Right ventricle myocardium inferior (tissue), 1 donor: ENCODE data around the gene CPSF4L. TPM values are rescaled to one million over a fixed set of nuclear protein-coding genes. Genes with fewer than 3 reads are reported as not detected.
A peak's percentile ranks its signal among the peaks of the same experiment; 100 is the strongest.
"Not testable (repeated sequence)": the region's sequence is repeated elsewhere in the genome, so short reads cannot be mapped to it uniquely, and the experiment has no call there.

Experiments
- ATAC-seq: fragments of 200-7000 bp; cut with Tn5 transposase; one replicate; pipeline ENCODE4 v1.9.1; 2020; ENCODE audit warnings: mild to moderate bottlenecking, moderate library complexity
- DNase-seq: peaks from one replicate; pipeline ENCODE4 v3.0.0; 2021; ENCODE audit errors: missing footprints
- intact Hi-C: fragments of 100-400 bp; cut with DNase I; formaldehyde crosslinking; loops from one replicate; pipeline ENCODE4 v1.11.0; 2022
- long read RNA-seq: library from polyadenylated mRNA; unstranded; transcript quantifications from one replicate; pipeline ENCODE4 v2.0.0, GENCODE V29; 2021
- total RNA-seq: library from RNA; stranded (reverse); fragmentation: NEBNext Ultra II Directional; extraction: Animal tissue kit (Norgen Biotek cat#: 25700); gene quantifications from one replicate; pipeline ENCODE4 v1.2.1, GENCODE V29; 2021
- donor health status: DM: no; HTN: yes; CAD: no; lungs with severe emphysema.

Gene CPSF4L
- not detected for total RNA-seq
- long read RNA-seq = 0 reads

- intact Hi-C loops = loop anchor here (5.0 kb wide), 1 partner anchor 51 kb away; the partner anchor contains the start of gene CDC42EP4
Observed at GRCh38 chr17:73261617-73261951, at the start of gene CPSF4L. CPSF4L (minus strand) TSS chr17:73261880; CDS start chr17:73261818, 62 bp downstream.

DNA sequence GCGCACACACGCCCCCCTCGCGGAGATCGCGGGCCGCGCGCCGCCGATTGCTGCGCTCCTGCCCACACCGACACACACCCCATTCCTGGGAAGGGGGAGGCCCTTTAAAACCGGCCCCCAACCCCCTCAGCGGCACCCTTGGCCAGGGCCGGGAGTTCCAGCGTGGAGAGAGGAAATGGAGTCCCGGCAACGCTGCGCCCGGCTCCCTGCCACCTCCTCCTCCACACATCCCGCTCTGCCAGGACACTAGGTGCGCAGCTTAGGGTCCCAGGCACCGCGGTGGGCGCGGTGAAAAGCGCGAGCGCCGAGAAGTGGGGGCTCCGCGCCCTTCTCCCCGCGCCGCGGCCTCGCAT lies 49.7 kb upstream of the CPSF4L start:
- intact Hi-C loops = loop anchor here (2.0 to 5.0 kb wide), 4 partner anchors 34 to 119 kb away; partner anchors contain the start of genes COG1 and CPSF4L
- DNase-seq = no peak
- peak; percentile 8 for ATAC-seq

More at GRCh38 chr17:73261617-73261951, at the start of gene CPSF4L:
- DNase-seq (no peak), ATAC-seq (no peak)

DNA sequence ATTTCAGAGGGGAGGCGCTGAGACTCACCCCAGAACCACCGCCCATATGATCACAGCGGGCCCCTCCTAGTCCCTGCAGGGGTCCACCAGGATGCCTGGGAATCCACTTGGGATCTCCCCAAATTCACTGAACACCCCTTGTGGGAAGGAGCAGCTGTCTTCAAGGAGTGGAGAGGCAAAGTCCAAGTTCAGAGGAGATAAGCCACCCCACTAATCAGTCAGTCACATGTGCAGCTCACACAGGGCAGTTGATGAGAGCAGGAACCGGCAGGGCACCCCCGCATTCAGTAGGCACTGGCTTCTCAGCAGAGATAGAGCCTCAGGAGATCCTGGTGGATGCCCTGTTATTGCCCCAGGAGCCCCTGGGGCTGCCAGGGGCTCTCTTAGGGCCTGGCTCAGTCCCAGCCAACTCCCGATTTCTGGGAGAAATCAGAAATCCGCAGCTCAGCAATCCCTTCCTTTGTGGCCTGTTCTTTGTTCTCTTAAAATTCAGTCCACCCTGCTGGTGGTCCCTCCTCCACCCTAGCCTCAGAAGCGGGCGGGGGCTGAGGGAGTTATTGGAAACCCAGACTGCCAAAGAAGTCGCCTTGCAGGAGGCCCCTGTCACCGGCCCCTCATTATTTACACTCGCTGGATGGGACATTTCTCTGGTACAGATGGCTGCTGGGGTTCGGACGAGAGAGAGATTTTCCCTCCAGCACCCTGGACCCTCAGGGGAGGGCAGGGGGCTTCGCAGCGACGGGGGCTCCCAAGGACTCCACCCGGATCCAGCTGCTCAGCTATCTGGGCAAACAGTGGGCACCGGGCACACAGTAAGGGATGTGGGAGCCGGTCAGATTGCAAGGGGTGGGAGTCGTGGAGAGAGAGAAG lies 48.3 kb upstream of the CPSF4L start:
- DNase-seq (no peak), ATAC-seq (no peak)
- intact Hi-C loops = loop anchor here (2.0 to 5.0 kb wide), 5 partner anchors 17 to 118 kb away; partner anchors contain the start of genes COG1 and CPSF4L

DNA sequence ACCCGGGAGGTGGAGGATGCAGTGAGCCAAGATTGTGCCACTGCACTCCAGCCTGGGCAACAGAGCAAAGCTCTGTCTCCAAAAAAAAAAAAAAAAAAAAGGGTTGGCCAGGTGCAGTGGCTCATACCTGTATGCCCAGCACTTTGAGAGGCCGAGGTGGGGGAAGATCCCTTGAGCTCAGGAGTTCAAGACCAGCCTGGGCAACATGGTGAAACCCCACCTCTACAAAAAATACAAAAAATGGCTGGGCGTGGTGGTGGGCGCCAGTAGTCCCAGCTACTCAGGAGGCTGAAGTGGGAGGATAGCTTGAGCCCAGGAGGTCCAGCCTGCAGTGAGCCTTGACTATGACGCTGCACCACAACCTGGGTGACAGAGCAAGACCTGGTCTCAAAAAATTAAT lies 47.3 kb upstream of the CPSF4L start:
- DNase-seq, ATAC-seq: not testable (repeated sequence)
- intact Hi-C loops = loop anchor here (2.0 kb wide), 1 partner anchor 16 kb away; no protein-coding TSS in a partner anchor

DNA sequence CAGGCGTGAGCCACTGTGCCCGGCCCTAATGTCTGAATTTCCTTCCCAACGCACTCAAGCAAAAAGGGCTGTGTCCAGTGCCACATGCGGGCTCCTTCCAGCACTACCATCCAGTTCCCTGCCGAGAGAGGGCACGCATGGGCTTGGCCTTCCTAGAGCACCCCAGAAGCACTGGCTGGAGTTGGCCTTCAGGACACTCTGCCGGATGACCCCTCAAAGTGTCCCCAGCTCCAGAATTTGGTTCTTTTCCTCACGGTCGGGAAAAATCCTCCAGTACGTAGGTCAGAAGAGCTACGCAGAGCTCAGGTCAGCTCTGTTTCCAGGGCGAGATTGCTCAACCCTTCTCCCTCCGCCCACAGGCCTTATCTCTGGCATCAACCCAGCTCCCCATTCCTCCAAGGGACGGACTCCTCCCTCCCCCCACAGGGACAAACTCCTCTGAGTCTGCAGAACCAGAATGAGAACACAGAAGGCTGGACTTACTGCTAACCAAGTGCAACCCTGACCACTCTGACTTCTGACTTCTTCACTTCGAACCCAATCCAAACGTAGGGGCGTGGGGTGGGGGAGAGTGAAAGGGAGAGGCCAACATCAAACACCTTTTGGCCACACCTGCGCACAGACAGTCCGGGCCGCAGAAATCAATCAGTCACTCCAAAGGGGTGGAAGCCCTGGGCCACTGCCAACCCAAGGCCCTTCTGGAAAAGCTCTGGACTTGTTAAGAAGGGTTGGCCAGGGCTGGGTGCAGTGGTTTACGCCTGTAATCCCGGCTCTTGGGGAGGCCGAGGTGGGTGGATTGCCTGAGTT lies 46.5 kb upstream of the CPSF4L start:
- intact Hi-C loops = loop anchor here (2.0 kb wide), 1 partner anchor 15 kb away; no protein-coding TSS in a partner anchor
- DNase-seq (peak; percentile 79), ATAC-seq (peak; percentile 5)

- DNase-seq (no peak), ATAC-seq (no peak)
- intact Hi-C loops = no loop called here
Observed at GRCh38 chr17:73307130-73307529, 45.5 kb upstream of the CPSF4L start.

GRCh38 chr17:73305845-73306836 lies 44.5 kb upstream of the CPSF4L start:
- intact Hi-C loops = no loop called here
- no peak for ATAC-seq

GRCh38 chr17:73304971-73305812 lies 43.5 kb upstream of the CPSF4L start:
- peak; percentile 59 for ATAC-seq
- intact Hi-C loops = no loop called here
- DNase-seq = peak; percentile 83

More at GRCh38 chr17:73305845-73306836, 44.5 kb upstream of the CPSF4L start:
- DNase-seq = no peak

DNA sequence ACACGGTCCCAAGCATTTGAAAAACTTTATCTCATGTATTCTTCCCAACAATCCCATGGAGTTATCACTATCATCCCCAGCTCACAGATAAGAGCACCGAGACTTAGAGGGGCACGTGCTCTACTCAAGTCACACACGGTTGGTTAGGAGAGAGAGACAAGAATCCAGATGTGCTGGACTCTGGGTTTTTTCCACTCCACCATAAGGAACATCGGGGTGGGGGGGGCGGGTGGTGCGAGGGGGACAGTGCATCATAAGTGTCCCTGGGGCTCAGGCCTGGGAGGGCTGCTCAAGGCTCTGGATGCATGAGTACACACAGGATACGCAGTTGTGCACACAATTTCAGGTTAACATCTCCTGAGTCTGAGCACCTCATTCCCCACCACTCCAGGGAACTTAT lies 42.8 kb upstream of the CPSF4L start:
- intact Hi-C loops = no loop called here
- DNase-seq (no peak), ATAC-seq (peak; percentile 9)

- intact Hi-C loops = no loop called here
- DNase-seq (peak; percentile 2), ATAC-seq (no peak)
Observed at GRCh38 chr17:73302189-73302588, 40.5 kb upstream of the CPSF4L start.

DNA sequence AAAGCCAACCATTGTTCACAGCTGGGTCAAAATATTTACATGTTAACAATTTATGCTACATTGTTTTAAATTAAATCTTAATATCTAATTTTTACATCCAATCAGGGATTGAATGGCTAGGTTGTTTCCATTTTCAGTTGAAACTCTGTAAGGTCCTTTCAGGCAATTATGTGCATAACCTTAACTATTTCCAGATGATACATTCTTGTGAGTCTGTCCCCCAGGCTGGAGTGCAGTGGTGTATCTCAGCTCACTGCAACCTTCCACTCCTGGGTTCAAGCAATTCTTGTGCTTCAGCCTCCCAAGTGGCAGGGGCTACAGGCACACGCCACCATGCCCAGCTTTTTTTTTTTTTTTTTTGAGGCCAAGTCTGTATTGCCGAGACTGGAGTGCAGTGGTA lies 39.7 kb upstream of the CPSF4L start:
- intact Hi-C loops = no loop called here
- ATAC-seq (no peak), DNase-seq (no peak)

DNA sequence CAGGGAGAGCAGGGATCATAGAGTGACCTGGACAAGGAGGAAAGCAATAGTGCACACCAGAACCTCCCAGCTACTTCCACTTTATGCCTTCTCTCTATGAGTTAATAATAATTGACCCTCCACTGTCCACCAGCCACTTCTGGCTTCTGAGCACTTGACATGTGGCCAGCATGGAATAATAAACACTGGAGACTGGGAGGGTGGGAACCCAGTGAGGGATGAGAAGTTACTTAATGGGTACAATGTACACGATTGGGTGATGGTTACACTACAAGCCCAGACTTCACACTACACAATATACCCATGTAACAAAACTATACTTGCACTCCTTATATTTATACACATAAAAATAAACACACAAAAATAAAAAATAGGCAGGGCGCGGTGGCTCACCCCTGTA lies 38.7 kb upstream of the CPSF4L start:
- ATAC-seq = no peak

GRCh38 chr17:73297934-73298861 lies 36.5 kb upstream of the CPSF4L start:
- ATAC-seq = no peak
- intact Hi-C loops = no loop called here
- peak; percentile 53 for DNase-seq

More for the DNA sequence above, 38.7 kb upstream of the CPSF4L start:
- intact Hi-C loops = no loop called here
- DNase-seq = no peak

DNA sequence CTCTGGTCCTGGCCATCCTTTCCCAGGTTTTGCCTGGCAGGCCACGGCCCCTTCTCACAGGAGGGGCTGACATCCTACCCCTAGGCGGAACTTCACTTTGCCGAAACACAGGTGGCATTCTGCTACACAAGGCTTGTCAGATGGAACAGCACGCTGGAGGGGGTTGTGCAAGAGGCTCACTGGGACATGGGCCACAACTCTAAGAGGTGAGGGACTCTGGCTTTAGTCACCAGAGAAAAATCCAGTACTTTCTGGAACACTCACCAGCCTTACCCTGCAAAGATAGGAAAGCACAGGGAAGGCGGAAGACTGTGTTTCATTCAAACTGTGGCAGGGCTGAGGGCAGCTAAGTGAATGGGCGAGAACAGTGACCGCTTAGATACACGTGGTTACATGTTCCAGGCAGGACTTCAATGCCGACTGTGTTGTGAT lies 31.8 kb upstream of the CPSF4L start:
- ATAC-seq = peak; percentile 56
- peak; percentile 80 for DNase-seq
- intact Hi-C loops = loop anchor here (2.0 kb wide), 1 partner anchor 15 kb away; no protein-coding TSS in a partner anchor

- ATAC-seq (no peak), DNase-seq (no peak)
- intact Hi-C loops = loop anchor here (2.0 kb wide), 1 partner anchor 16 kb away; no protein-coding TSS in a partner anchor
Observed at GRCh38 chr17:73293031-73293430, 31.4 kb upstream of the CPSF4L start.

GRCh38 chr17:73292031-73292531 lies 30.4 kb upstream of the CPSF4L start:
- intact Hi-C loops = loop anchor here (2.0 kb wide), 1 partner anchor 17 kb away; no protein-coding TSS in a partner anchor
- DNase-seq = peak; percentile 84
- ATAC-seq = peak; percentile 77
